Endodermal cell (in vitro differentiated cells): ENCODE data around the gene CDH23. TPM values are rescaled to one million over a fixed set of nuclear protein-coding genes. Genes with fewer than 3 reads are reported as not detected.

ENCODE experiments used
- DNase-seq: peaks from one replicate; pipeline ENCODE4 v3.0.0-alpha.2; 2017
- H3K27ac ChIP-seq: 2 replicates; pipeline ENCODE4 v1.5.1; 2013; ENCODE audit warnings: mild to moderate bottlenecking, low read depth, low read length, moderate library complexity
- H3K27me3 ChIP-seq: 2 replicates; pipeline ENCODE4 v1.6.1; 2013; ENCODE audit warnings: mild to moderate bottlenecking, low read length, moderate library complexity; ENCODE audit not compliant: insufficient read depth, control insufficient read depth, poor library complexity, severe bottlenecking
- H3K36me3 ChIP-seq: 2 replicates; pipeline ENCODE4 v1.7.0; 2013; ENCODE audit warnings: mild to moderate bottlenecking, low read length, moderate library complexity; ENCODE audit not compliant: control insufficient read depth, insufficient read depth
- H3K4me1 ChIP-seq: one replicate; pipeline ENCODE4 v1.7.0; 2013; ENCODE audit warnings: low read length; ENCODE audit not compliant: control insufficient read depth, insufficient read depth
- H3K4me3 ChIP-seq: 2 replicates; pipeline ENCODE4 v1.5.1; 2013; ENCODE audit warnings: mild to moderate bottlenecking, low read length, moderate library complexity
- H3K9ac ChIP-seq: 2 replicates; pipeline ENCODE4 v1.6.1; 2013; ENCODE audit warnings: mild to moderate bottlenecking, low read length, moderate library complexity; ENCODE audit not compliant: poor library complexity, severe bottlenecking; ENCODE audit errors: extremely low read depth
- H3K9me3 ChIP-seq: 2 replicates; pipeline ENCODE4 v1.6.1; 2013; ENCODE audit warnings: mild to moderate bottlenecking, low read length, moderate library complexity; ENCODE audit not compliant: control insufficient read depth
- H3K27ac Mint-ChIP-seq: 2 replicates; pipeline ENCODE4 v1.8.0; 2020; ENCODE audit warnings: mixed read lengths
- H3K27me3 Mint-ChIP-seq: 2 replicates; pipeline ENCODE4 v1.8.0; 2021; ENCODE audit warnings: mild to moderate bottlenecking, mixed read lengths; ENCODE audit not compliant: insufficient read depth
- H3K36me3 Mint-ChIP-seq: 2 replicates; pipeline ENCODE4 v1.8.0; 2020; ENCODE audit warnings: low read depth, mixed read lengths
- H3K4me1 Mint-ChIP-seq: 2 replicates; pipeline ENCODE4 v1.8.0; 2020; ENCODE audit warnings: mixed read lengths
- H3K4me3 Mint-ChIP-seq: 2 replicates; pipeline ENCODE4 v1.8.0; 2020; ENCODE audit warnings: mild to moderate bottlenecking, moderate library complexity, mixed read lengths
- H3K9me3 Mint-ChIP-seq: 2 replicates; pipeline ENCODE4 v1.8.0; 2020; ENCODE audit warnings: mild to moderate bottlenecking, mixed read lengths
- WGBS, 2 experiments: methylation state at CpG; one replicate each; pipeline versions ENCODE4 v1.1.5 to v1.1.7; 2013; ENCODE audit warnings: missing lambda C conversion rate in 2 of 2, mixed read lengths in 1 of 2; ENCODE audit not compliant: insufficient coverage in 1 of 2, insufficient read length in 1 of 2; 5-methylcytosine and 5-hydroxymethylcytosine counted together
- total RNA-seq, 2 donors: library from RNA; stranded (reverse); fragmentation: NEBNext Ultra II Directional in 1 of 2; extraction: Animal tissue kit (Norgen Biotek cat#: 25700) in 1 of 2; gene quantifications; 2 replicates in 1 of 2; 3 replicates in 1 of 2; pipeline ENCODE4 v1.2.1, GENCODE V29; 2021
- TF ChIP-seq, protein P1 (sequence below): fragments of 200-600 bp; sonication (generic); conservative IDR thresholded peaks from 2 replicates; pipeline ENCODE4 v1.5.0; 2021; ENCODE audit warnings: antibody characterized with exemption, mild to moderate bottlenecking

Gene CDH23
- total RNA-seq, 2 donors from 2014 or later, result 2.1 to 4.2 TPM

DNA sequence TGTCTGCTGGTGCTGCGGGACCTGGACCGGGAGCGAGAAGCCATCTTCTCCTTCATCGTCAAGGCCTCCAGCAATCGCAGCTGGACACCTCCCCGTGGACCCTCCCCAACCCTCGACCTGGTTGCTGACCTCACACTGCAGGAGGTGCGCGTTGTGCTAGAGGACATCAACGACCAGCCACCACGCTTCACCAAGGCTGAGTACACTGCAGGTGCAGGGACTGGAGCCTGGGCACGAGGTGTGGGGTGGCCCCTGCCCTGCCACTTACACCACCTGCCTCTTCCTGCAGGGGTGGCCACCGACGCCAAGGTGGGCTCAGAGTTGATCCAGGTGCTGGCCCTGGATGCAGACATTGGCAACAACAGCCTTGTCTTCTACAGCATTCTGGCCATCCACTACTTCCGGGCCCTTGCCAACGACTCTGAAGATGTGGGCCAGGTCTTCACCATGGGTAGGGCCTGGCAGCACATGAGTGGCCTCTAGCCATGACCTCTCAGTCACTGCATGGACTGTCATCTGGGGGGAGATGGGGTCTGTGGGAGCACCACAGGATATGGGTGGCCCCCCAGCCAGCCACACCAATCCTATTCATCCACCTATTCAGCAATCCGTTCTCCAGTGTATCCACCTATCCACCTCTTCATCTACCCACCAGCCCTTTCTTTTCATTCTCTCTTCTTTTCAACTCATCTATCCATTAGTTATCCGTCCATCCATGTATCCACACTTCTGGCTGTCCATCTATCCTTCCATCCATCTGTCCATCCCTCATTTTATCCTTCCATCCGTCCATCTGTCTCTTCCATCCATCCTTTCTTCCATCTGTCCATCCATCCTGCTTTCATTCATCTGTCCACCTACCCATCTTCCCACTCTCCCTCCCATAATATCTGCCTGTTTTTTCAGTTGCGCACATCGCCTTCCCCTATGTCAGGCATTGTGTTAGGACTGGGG is 411.1 kb downstream of the CDH23 start:
- H3K9me3 Mint-ChIP-seq, result no peaks in the 10 kb centered on the region
- H3K4me3 Mint-ChIP-seq, result no peak overlapping the region
- TF ChIP-seq, protein P1, sequence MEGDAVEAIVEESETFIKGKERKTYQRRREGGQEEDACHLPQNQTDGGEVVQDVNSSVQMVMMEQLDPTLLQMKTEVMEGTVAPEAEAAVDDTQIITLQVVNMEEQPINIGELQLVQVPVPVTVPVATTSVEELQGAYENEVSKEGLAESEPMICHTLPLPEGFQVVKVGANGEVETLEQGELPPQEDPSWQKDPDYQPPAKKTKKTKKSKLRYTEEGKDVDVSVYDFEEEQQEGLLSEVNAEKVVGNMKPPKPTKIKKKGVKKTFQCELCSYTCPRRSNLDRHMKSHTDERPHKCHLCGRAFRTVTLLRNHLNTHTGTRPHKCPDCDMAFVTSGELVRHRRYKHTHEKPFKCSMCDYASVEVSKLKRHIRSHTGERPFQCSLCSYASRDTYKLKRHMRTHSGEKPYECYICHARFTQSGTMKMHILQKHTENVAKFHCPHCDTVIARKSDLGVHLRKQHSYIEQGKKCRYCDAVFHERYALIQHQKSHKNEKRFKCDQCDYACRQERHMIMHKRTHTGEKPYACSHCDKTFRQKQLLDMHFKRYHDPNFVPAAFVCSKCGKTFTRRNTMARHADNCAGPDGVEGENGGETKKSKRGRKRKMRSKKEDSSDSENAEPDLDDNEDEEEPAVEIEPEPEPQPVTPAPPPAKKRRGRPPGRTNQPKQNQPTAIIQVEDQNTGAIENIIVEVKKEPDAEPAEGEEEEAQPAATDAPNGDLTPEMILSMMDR, result no peak
- DNase-seq, result no peak
- H3K4me1 Mint-ChIP-seq, result no peaks in the 10 kb centered on the region
- Histone ChIP-seq H3K4me1 (no peaks in the 10 kb centered on the region), H3K27ac (no peak overlapping the region), H3K27me3 (no peaks in the 10 kb centered on the region), H3K9me3 (no peaks in the 10 kb centered on the region), H3K4me3 (no peak overlapping the region), H3K36me3 (no peaks in the 10 kb centered on the region), H3K9ac (no peak overlapping the region)
- no peak overlapping the region for H3K27ac Mint-ChIP-seq
- peaks cover 25% of the 10 kb centered on the region for H3K27me3 Mint-ChIP-seq
- H3K36me3 Mint-ChIP-seq, result no peaks in the 10 kb centered on the region
- 93 to 96% methylated on average over 15 to 21 of the region's 21 CpGs for WGBS, 2 experiments

DNA sequence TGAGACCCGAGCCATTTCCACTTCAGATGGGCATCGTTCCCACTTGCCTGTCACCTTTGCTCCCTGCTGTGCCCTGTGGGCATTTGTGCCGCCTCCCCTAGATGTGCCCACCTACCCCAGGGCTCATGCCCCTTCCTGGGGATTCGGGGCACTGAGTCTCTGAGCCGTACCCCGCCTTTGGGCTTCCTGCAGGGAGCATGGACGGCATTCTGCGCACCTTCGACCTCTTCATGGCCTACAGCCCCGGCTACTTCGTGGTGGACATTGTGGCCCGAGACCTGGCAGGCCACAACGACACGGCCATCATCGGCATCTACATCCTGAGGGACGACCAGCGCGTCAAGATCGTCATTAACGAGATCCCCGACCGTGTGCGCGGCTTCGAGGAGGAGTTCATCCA is 412.9 kb downstream of the CDH23 start:
- TF ChIP-seq, protein P1, result no peak
- no peaks in the 10 kb centered on the region for H3K9me3 Mint-ChIP-seq
- no peak for DNase-seq
- no peak overlapping the region for H3K27ac Mint-ChIP-seq
- H3K27me3 ChIP-seq, result no peaks in the 10 kb centered on the region
- no peaks in the 10 kb centered on the region for H3K9me3 ChIP-seq
- WGBS, 2 experiments, result 94 to 95% methylated on average over 19 to 25 of the region's 25 CpGs
- H3K4me1 ChIP-seq, result no peaks in the 10 kb centered on the region
- no peaks in the 10 kb centered on the region for H3K4me1 Mint-ChIP-seq
- peaks cover 18% of the 10 kb centered on the region for H3K27me3 Mint-ChIP-seq
- H3K36me3 ChIP-seq, result peaks cover 3% of the 10 kb centered on the region
- no peak overlapping the region for H3K27ac ChIP-seq
- no peak overlapping the region for H3K4me3 Mint-ChIP-seq
- H3K36me3 Mint-ChIP-seq, result peaks cover 9% of the 10 kb centered on the region
- no peak overlapping the region for H3K9ac ChIP-seq
- H3K4me3 ChIP-seq, result no peak overlapping the region

DNA sequence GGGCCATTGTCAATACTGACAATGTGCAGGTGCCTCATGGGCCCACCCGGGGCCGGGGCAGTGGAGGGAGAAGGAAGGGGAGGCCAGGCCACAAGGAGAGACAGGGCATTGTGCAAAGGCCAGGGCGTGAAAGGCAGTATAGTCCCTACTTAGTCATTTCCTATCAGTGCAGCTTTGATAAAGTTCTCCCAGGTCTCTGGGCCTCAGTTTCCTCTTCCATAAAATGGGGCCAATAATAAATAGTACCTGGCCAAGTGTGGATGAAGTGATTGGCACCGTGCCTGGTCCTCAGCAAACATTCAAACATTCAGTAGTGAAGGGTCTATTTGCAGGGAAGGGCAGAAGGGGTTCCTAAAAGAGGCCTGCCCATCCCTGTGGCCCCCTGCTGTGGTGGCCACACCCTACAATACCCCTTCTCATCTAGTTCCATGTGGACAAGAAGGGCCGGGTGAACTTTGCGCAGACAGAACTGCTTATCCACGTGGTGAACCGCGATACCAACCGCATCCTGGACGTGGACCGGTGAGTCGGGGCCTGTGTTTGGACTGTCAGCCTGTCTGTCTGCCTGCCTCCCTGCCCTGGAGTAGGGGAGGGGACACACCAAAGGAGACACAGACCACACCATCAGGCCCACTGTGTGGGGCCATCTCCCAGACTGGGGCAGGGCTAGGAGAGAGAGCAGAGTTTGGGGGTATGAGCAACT is 413.5 kb downstream of the CDH23 start:
- Histone ChIP-seq H3K36me3 (peaks cover 9% of the 10 kb centered on the region), H3K9ac (no peak overlapping the region), H3K27me3 (no peaks in the 10 kb centered on the region), H3K9me3 (no peaks in the 10 kb centered on the region), H3K4me1 (no peaks in the 10 kb centered on the region), H3K27ac (no peak overlapping the region), H3K4me3 (no peak overlapping the region)
- DNase-seq, result no peak
- no peak overlapping the region for H3K4me3 Mint-ChIP-seq
- peaks cover 13% of the 10 kb centered on the region for H3K36me3 Mint-ChIP-seq
- TF ChIP-seq, protein P1, result no peak
- 91 to 100% methylated on average over 2 to 13 of the region's 13 CpGs for WGBS, 2 experiments
- no peak overlapping the region for H3K27ac Mint-ChIP-seq
- H3K27me3 Mint-ChIP-seq, result peaks cover 12% of the 10 kb centered on the region
- H3K9me3 Mint-ChIP-seq, result no peaks in the 10 kb centered on the region
- H3K4me1 Mint-ChIP-seq, result no peaks in the 10 kb centered on the region
